Bronchus fibroblast of lung (primary cell): ENCODE results near the gene ZFYVE19. TPM values are rescaled to one million over a fixed set of nuclear protein-coding genes. Genes with fewer than 3 reads are reported as not detected.

Experiments
- total RNA-seq: library from RNA; depleted of rRNA; stranded (reverse); fragments of >200 nt; gene quantifications from 2 replicates; pipeline ENCODE4 v1.2.3, GENCODE V29; 2015

Gene ZFYVE19
- 20.1 and 32.3 TPM in 2 replicates for total RNA-seq

GRCh38 chr15:40807028-40807887 is at the start of gene ZFYVE19, which contains the start of gene DNAJC17:
ZFYVE19 (plus strand) TSS chr15:40807089; CDS start chr15:40807590, 501 bp downstream.
DNAJC17 (minus strand) TSS chr15:40807473; CDS start chr15:40807446, 27 bp downstream.

GRCh38 chr15:40763801-40764628 is 42.9 kb upstream of the ZFYVE19 start, which contains the start of gene GCHFR:
GCHFR (plus strand) TSS chr15:40764068; CDS start chr15:40764181, 113 bp downstream.

GRCh38 chr15:40769274-40770146 is 37.4 kb upstream of the ZFYVE19 start, which contains the start of gene C15orf62:
C15orf62 (plus strand) TSS chr15:40769980; CDS start chr15:40770496, 516 bp downstream.

DNA sequence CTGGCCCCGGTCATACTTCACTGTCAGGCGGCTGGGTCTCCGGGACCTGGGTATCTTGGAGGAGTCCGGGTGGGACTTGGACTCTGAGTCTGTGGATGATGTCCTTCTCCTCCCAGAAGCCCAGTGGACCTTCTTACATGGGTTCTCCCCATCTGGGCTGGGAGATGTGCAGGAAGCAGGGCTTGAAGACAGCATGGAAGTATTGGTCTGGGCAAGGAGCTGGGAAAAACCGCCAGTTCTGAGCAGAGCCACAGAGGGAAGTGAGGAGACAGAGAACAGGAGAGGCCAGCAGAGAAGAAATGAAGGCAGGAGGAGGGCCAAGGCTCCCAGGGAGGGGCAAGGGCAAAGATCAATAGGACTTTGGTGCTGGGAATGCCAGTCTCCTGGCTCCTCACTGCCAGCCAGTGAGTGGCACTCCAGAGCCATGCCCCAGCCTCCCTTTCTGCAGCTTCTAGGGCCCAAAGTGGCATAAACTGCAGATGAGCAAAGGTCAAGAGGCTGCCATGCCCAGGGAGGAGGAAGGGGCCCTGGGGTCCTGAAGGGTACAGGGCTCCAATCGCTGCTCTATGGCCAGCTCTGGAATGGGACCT is 21.7 kb downstream of the ZFYVE19 start, which contains the start of gene PPP1R14D:
TSS of gene PPP1R14D (minus strand) at position 262 of the 590 bp plus-strand sequence. CDS start at position 195, 67 bp downstream.

DNA sequence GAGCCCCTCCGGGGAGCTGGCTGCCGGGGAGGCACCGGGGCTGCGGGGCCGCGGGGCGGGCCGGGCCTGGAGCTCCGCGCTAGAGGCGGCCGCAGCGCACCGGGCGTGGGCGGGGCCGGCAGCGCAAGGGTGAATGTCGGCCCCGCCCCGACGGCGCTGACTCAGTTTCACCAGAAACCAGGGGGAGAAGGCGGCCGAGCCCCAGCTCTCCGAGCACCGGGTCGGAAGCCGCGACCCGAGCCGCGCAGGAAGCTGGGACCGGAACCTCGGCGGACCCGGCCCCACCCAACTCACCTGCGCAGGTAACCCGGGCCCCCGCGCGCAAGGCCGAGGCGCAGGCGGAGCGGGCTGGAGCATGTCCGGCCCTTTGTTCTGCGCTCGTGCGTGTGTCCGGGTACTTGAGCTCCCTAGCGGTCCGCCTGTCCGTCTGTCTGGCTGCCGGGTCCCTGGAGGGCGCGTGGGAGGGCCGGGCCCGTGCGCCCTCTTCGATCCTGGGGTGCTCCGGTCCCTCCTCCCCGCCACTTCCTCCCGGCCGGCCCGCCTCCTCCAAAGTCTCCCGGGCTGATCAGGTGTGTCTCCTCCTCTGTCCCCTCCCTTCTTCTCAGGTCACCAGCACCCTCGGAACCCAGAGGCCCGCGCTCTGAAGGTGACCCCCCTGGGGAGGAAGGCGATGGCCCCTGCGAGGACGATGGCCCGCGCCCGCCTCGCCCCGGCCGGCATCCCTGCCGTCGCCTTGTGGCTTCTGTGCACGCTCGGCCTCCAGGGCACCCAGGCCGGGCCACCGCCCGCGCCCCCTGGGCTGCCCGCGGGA is 37.2 kb downstream of the ZFYVE19 start, which contains the start of gene SPINT1:
TSS of gene SPINT1 (plus strand) at position 164 of the 811 bp plus-strand sequence. CDS start at position 671, 507 bp downstream.

Other genes with a start within 250 kb of the ZFYVE19 start
- 18.1 and 20.5 TPM in 2 replicates for gene CCDC32, start 242.0 kb upstream of the ZFYVE19 start, total RNA-seq
- gene RPUSD2, start 237.8 kb upstream of the ZFYVE19 start, total RNA-seq: 10.9 and 13.2 TPM in 2 replicates
- gene KNL1, start 212.8 kb upstream of the ZFYVE19 start, total RNA-seq: 15.5 and 21.4 TPM in 2 replicates
- 12.9 and 14.1 TPM in 2 replicates for gene RAD51, start 111.9 kb upstream of the ZFYVE19 start, total RNA-seq
- gene RMDN3, start 51.8 kb upstream of the ZFYVE19 start, total RNA-seq: 11.4 and 16.8 TPM in 2 replicates
- 4.2 and 4.8 TPM in 2 replicates for gene GCHFR, start 43.0 kb upstream of the ZFYVE19 start, total RNA-seq
- gene C15orf62, start 37.1 kb upstream of the ZFYVE19 start, total RNA-seq: not detected in 2 replicates
- gene DNAJC17, start 384 bp downstream of the ZFYVE19 start, total RNA-seq: 33.9 and 60.5 TPM in 2 replicates
- gene PPP1R14D, start 21.6 kb downstream of the ZFYVE19 start, total RNA-seq: not detected in 2 replicates
- 2.5 and 4.3 TPM in 2 replicates for gene SPINT1, start 37.0 kb downstream of the ZFYVE19 start, total RNA-seq
- gene RHOV, start 67.1 kb downstream of the ZFYVE19 start, total RNA-seq: not detected in 2 replicates
- 24.0 and 26.6 TPM in 2 replicates for gene VPS18, start 87.4 kb downstream of the ZFYVE19 start, total RNA-seq
- gene DLL4, start 122.3 kb downstream of the ZFYVE19 start, total RNA-seq: under 0.01 and 0.15 TPM in 2 replicates
- gene CHAC1, start 146.4 kb downstream of the ZFYVE19 start, total RNA-seq: 73.6 and 79.5 TPM in 2 replicates